Body of pancreas (tissue), 4 donors: ENCODE measurements around the gene TIMM17B. TPM values are rescaled to one million over a fixed set of nuclear protein-coding genes. Genes with fewer than 3 reads are reported as not detected.
A peak's percentile ranks its signal among the peaks of the same experiment; 100 is the strongest.

Source experiments
- ATAC-seq: fragments of 150-250 bp; one replicate; pipeline ENCODE4 v1.9.1; 2016
- DNase-seq, 4 donors: peaks; one replicate each; pipeline ENCODE4 v3.0.0-alpha.2; 2019
- H3K27ac ChIP-seq, 4 donors: fragments of 200-600 bp; sonication (generic); 1 replicate in 3 of 4; 2 replicates in 1 of 4; pipeline versions ENCODE4 v1.5.1 to v1.6.1; 2016 to 2019; ENCODE audit warnings: mild to moderate bottlenecking in 1 of 4, mixed read lengths in 1 of 4, moderate library complexity in 1 of 4
- H3K27me3 ChIP-seq, 2 donors: fragments of 200-600 bp; sonication (generic); one replicate each; pipeline ENCODE4 v1.6.0; 2016; ENCODE audit warnings: mild to moderate bottlenecking in 1 of 2
- H3K36me3 ChIP-seq, 2 donors: fragments of 200-600 bp; sonication (generic); replicated peaks in 1 of 2; 2 replicates each; pipeline ENCODE4 v1.5.1; 2016; ENCODE audit warnings: low read depth in 2 of 2; ENCODE audit not compliant: insufficient read depth in 1 of 2
- H3K4me1 ChIP-seq: fragments of 200-600 bp; sonication (generic); one replicate; pipeline ENCODE4 v1.6.0; 2016
- H3K4me3 ChIP-seq, 2 donors: fragments of 200-600 bp; sonication (generic); 1 replicate in 1 of 2; 2 replicates in 1 of 2; pipeline ENCODE4 v1.5.1; 2016 to 2019
- H3K9me3 ChIP-seq, 3 donors: fragments of 200-600 bp; sonication (generic); 1 replicate in 2 of 3; 2 replicates in 1 of 3; pipeline ENCODE4 v1.5.1; 2016
- CTCF ChIP-seq, 7 experiments: fragments of 450-650 bp in 4 of 7; fragments of 200-600 bp in 3 of 7; sonication (generic) in 3 of 7; IDR thresholded peaks; one replicate each; pipeline ENCODE4 v1.5.1; 2016 to 2019; ENCODE audit warnings: antibody characterized with exemption in 7 of 7
- POLR2A ChIP-seq, 3 donors: fragments of 450-650 bp; IDR thresholded peaks; one replicate each; pipeline ENCODE4 v1.6.1; 2016; ENCODE audit warnings: antibody characterized with exemption in 3 of 3, mild to moderate bottlenecking in 2 of 3
- WGBS, 2 donors: methylation state at CpG; one replicate each; pipeline ENCODE4 v1.1.5; 2017; 5-methylcytosine and 5-hydroxymethylcytosine counted together
- intact Hi-C: fragments of 100-400 bp; cut with DNase I; formaldehyde crosslinking; loops from one replicate; pipeline ENCODE4 v1.15.1; 2023
- total RNA-seq, 2 donors: library from RNA; depleted of rRNA; stranded (reverse); fragments of >200 nt; gene quantifications; one replicate each; pipeline ENCODE4 v1.1.0, GENCODE V29; 2016

TIMM17B gene
- total RNA-seq, 2 donors from 2014 or later: 24.4 to 35.3 TPM

- no peak for ATAC-seq
These were observed 1.5 kb upstream of the TIMM17B start for GRCh38 chrX:48899078-48899410.

GRCh38 chrX:48897157-48897624 lies 377 bp downstream of the TIMM17B start:
- WGBS, 2 donors: 0% methylated on average over 12 to 28 of the region's 38 CpGs
- Histone ChIP-seq H3K4me1 (peaks cover 22% of the 10 kb centered on the region), H3K27ac (peak overlapping the region; percentile 92 to 98 (median 94)), H3K36me3 (peaks cover 0 to 5% of the 10 kb centered on the region in 2 donors), H3K27me3 (no peaks in the 10 kb centered on the region), H3K9me3 (no peaks in the 10 kb centered on the region), H3K4me3 (peak overlapping the region; percentile 32 to 44)
- intact Hi-C loops: no loop called here
- no peak for TF ChIP-seq POLR2A (IDR thresholded peaks at IDR 0.05)
- TF ChIP-seq CTCF (IDR thresholded peaks at IDR 0.05): no peak
- ATAC-seq (peak; percentile 60), DNase-seq (peak; percentile 80 to 86 (median 82))

More at GRCh38 chrX:48899078-48899410, 1.5 kb upstream of the TIMM17B start:
- Histone ChIP-seq H3K9me3 (no peaks in the 10 kb centered on the region), H3K27me3 (no peaks in the 10 kb centered on the region), H3K27ac (no peak overlapping the region), H3K36me3 (peaks cover 0 to 5% of the 10 kb centered on the region in 2 donors), H3K4me3 (no peak overlapping the region), H3K4me1 (peaks cover 22% of the 10 kb centered on the region)
- TF ChIP-seq POLR2A (IDR thresholded peaks at IDR 0.05): no peak
- TF ChIP-seq CTCF (IDR thresholded peaks at IDR 0.05): no peak
- no peak for DNase-seq
- WGBS, 2 donors: 71% methylated on average over 7 of the region's 8 CpGs; no CpG with 5 or more reads in 1 of the 2 donors
- intact Hi-C loops: no loop called here

- Histone ChIP-seq H3K4me3 (no peak overlapping the region), H3K9me3 (no peaks in the 10 kb centered on the region), H3K4me1 (peaks cover 22% of the 10 kb centered on the region), H3K27me3 (no peaks in the 10 kb centered on the region), H3K36me3 (peaks cover 0 to 1% of the 10 kb centered on the region in 2 donors), H3K27ac (peak overlapping the region; percentile 92 to 98 (median 94))
- no peak for TF ChIP-seq POLR2A (IDR thresholded peaks at IDR 0.05)
- no peak for TF ChIP-seq CTCF (IDR thresholded peaks at IDR 0.05)
- intact Hi-C loops: no loop called here
- no peak for ATAC-seq
- no peak for DNase-seq
- WGBS, 2 donors: 18 to 33% methylated on average over 1 to 7 of the region's 9 CpGs
These were observed 957 bp downstream of the TIMM17B start for GRCh38 chrX:48896611-48897011.

DNA sequence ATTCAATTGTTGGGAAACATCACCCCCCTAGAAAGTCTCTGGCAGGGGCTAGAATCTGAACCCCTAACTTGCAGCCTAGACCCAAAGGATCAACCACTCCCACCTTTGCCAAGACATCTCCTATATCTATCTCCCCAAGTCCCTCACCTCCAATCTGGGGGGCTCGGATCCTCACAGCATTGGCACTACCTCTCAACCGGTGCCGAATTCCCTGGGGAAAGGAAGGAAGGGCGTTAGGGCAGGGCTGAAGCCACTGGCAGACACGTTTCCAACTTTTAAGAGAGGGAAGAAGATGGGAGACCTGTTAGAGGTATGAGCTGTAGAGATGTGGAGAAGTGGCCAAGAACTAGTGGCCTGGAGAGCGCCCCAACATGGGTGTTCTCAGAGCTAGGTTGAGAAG lies 2.7 kb downstream of the TIMM17B start:
- DNase-seq (no peak), ATAC-seq (no peak)
- TF ChIP-seq CTCF (IDR thresholded peaks at IDR 0.05): no peak
- Histone ChIP-seq H3K27ac (no peak overlapping the region), H3K4me1 (peaks cover 26% of the 10 kb centered on the region), H3K36me3 (no peaks in the 10 kb centered on the region), H3K4me3 (no peak overlapping the region), H3K9me3 (no peaks in the 10 kb centered on the region), H3K27me3 (no peaks in the 10 kb centered on the region)
- 82 to 88% methylated on average over 6 of the region's 6 CpGs for WGBS, 2 donors
- intact Hi-C loops: no loop called here

GRCh38 chrX:48893556-48894348 lies 3.8 kb downstream of the TIMM17B start:
- WGBS, 2 donors: 85 to 95% methylated on average over 8 to 10 of the region's 16 CpGs
- ATAC-seq (no peak), DNase-seq (no peak)
- TF ChIP-seq CTCF (IDR thresholded peaks at IDR 0.05) (no peak), POLR2A (IDR thresholded peaks at IDR 0.05) (no peak)
- Histone ChIP-seq H3K4me3 (no peak overlapping the region), H3K27ac (no peak overlapping the region), H3K4me1 (peaks cover 16% of the 10 kb centered on the region), H3K27me3 (no peaks in the 10 kb centered on the region), H3K36me3 (no peaks in the 10 kb centered on the region), H3K9me3 (no peaks in the 10 kb centered on the region)
- intact Hi-C loops: no loop called here
